Natural killer cell (primary cell): Measurements from ENCODE around the gene PTEN. TPM values are rescaled to one million over a fixed set of nuclear protein-coding genes. Genes with fewer than 3 reads are reported as not detected.

Experiments used
- ATAC-seq, 3 donors: fragments of 150-1000 bp in 2 of 3; fragments of 200-7000 bp in 1 of 3; cut with Tn5 transposase; 1 replicate in 1 of 3; 2 replicates in 2 of 3; pipeline ENCODE4 v1.10.0; 2021; ENCODE audit warnings: mild to moderate bottlenecking in 2 of 3, moderate library complexity in 2 of 3
- DNase-seq, 2 donors: peaks; one replicate each; pipeline versions ENCODE4 v3.0.0 to v3.0.0-alpha.2; 2013 to 2021; ENCODE audit warnings: mixed read lengths in 1 of 2
- H3K27ac ChIP-seq: one replicate; pipeline ENCODE4 v1.5.1; 2013; ENCODE audit warnings: mild to moderate bottlenecking, low read length
- H3K27me3 ChIP-seq: one replicate; pipeline ENCODE4 v1.6.1; 2013; ENCODE audit warnings: low read length; ENCODE audit not compliant: control insufficient read depth, insufficient read depth
- H3K36me3 ChIP-seq: one replicate; pipeline ENCODE4 v1.6.1; 2013; ENCODE audit warnings: low read length; ENCODE audit not compliant: control insufficient read depth, insufficient read depth
- H3K4me1 ChIP-seq: one replicate; pipeline ENCODE4 v1.6.1; 2013; ENCODE audit warnings: low read length; ENCODE audit not compliant: control insufficient read depth, insufficient read depth
- H3K4me3 ChIP-seq: one replicate; pipeline ENCODE4 v1.5.1; 2013; ENCODE audit warnings: low read length
- H3K9me3 ChIP-seq: one replicate; pipeline ENCODE4 v1.6.1; 2013; ENCODE audit warnings: low read length; ENCODE audit not compliant: control insufficient read depth, insufficient read depth
- H3K27ac Mint-ChIP-seq, 2 donors: one replicate each; pipeline ENCODE4 v1.8.0; 2022; ENCODE audit warnings: mild to moderate bottlenecking in 2 of 2, mixed read lengths in 2 of 2, moderate library complexity in 1 of 2
- H3K27me3 Mint-ChIP-seq, 2 donors: one replicate each; pipeline ENCODE4 v1.8.0; 2022; ENCODE audit warnings: low read depth in 2 of 2, mixed read lengths in 2 of 2
- H3K36me3 Mint-ChIP-seq: one replicate; pipeline ENCODE4 v1.8.0; 2022; ENCODE audit warnings: mixed read lengths
- H3K4me1 Mint-ChIP-seq, 2 donors: one replicate each; pipeline ENCODE4 v1.8.0; 2022; ENCODE audit warnings: mixed read lengths in 2 of 2
- H3K4me3 Mint-ChIP-seq: one replicate; pipeline ENCODE4 v1.8.0; 2022; ENCODE audit warnings: mild to moderate bottlenecking, moderate library complexity, mixed read lengths
- H3K9me3 Mint-ChIP-seq, 2 donors: one replicate each; pipeline ENCODE4 v1.8.0; 2022; ENCODE audit warnings: mixed read lengths in 2 of 2
- WGBS: methylation state at CpG from one replicate; pipeline ENCODE4 v1.1.7; 2013; ENCODE audit warnings: missing lambda C conversion rate; ENCODE audit not compliant: insufficient coverage; 5-methylcytosine and 5-hydroxymethylcytosine counted together
- intact Hi-C: fragments of 100-400 bp; cut with micrococcal nuclease; formaldehyde crosslinking; loops from one replicate; pipeline ENCODE4 v1.14.2; 2022
- total RNA-seq, 4 donors: library from RNA; stranded (reverse); fragments of 120-200 nt in 1 of 4; gene quantifications; one replicate each; pipeline versions ENCODE4 v1.2.3 to v1.2.4, GENCODE V29; 2013 to 2022
- TF ChIP-seq, protein P1 (sequence below): fragments of 200-600 bp; IDR thresholded peaks from one replicate; pipeline ENCODE4 v1.8.0; 2022; ENCODE audit warnings: antibody characterized with exemption

Gene PTEN
- total RNA-seq, 3 donors from 2014 or later (not counting 1 experiment from before 2014, with no cell fraction given) = 107 to 142 (median 121) TPM

- no peaks in the 10 kb centered on the region for H3K36me3 Mint-ChIP-seq
- H3K27me3 Mint-ChIP-seq = peaks cover 11 to 16% of the 10 kb centered on the region in 2 donors
- no peak overlapping the region for H3K27ac ChIP-seq
- DNase-seq = no peak
- H3K4me1 Mint-ChIP-seq = no peaks in the 10 kb centered on the region
- no peaks in the 10 kb centered on the region for H3K9me3 Mint-ChIP-seq
- H3K4me1 ChIP-seq = no peaks in the 10 kb centered on the region
- H3K36me3 ChIP-seq = no peaks in the 10 kb centered on the region
- H3K4me3 ChIP-seq = no peak overlapping the region
- no peak overlapping the region for H3K4me3 Mint-ChIP-seq
- no peak for ATAC-seq
- H3K9me3 ChIP-seq = no peaks in the 10 kb centered on the region
- no peak overlapping the region for H3K27ac Mint-ChIP-seq
- intact Hi-C loops = no loop called here
- no peaks in the 10 kb centered on the region for H3K27me3 ChIP-seq
- TF ChIP-seq, protein P1, sequence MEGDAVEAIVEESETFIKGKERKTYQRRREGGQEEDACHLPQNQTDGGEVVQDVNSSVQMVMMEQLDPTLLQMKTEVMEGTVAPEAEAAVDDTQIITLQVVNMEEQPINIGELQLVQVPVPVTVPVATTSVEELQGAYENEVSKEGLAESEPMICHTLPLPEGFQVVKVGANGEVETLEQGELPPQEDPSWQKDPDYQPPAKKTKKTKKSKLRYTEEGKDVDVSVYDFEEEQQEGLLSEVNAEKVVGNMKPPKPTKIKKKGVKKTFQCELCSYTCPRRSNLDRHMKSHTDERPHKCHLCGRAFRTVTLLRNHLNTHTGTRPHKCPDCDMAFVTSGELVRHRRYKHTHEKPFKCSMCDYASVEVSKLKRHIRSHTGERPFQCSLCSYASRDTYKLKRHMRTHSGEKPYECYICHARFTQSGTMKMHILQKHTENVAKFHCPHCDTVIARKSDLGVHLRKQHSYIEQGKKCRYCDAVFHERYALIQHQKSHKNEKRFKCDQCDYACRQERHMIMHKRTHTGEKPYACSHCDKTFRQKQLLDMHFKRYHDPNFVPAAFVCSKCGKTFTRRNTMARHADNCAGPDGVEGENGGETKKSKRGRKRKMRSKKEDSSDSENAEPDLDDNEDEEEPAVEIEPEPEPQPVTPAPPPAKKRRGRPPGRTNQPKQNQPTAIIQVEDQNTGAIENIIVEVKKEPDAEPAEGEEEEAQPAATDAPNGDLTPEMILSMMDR = no peak
- 91% methylated on average over 5 of the region's 5 CpGs for WGBS
Measured at GRCh38 chr10:87991946-87992345, 128.5 kb downstream of the PTEN start.

DNA sequence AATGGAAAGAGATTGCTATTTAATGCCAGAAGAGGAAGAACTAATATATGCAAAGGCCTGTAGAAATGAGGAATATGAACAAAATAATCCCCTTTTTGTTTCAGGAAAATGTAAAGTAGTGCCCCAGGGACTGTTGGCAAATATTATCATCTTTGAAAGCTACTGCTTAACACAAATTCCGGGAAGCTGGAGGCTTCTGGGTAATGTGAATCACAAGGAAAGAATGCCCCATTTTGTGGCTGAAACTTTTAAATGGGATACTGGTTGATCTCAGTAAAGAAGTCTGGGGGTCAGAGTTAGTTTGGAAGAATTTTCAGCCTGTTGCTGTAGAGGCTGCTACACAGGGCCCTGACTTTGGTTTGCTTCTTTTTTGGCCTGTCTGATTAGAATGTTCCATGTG is 141.0 kb downstream of the PTEN start:
- H3K27me3 Mint-ChIP-seq = no peaks in the 10 kb centered on the region
- H3K27ac Mint-ChIP-seq = no peak overlapping the region
- H3K4me1 Mint-ChIP-seq = no peaks in the 10 kb centered on the region
- no peaks in the 10 kb centered on the region for H3K27me3 ChIP-seq
- TF ChIP-seq, protein P1 = no peak
- no peak overlapping the region for H3K27ac ChIP-seq
- H3K4me1 ChIP-seq = no peaks in the 10 kb centered on the region
- ATAC-seq (no peak), DNase-seq (no peak)
- H3K9me3 ChIP-seq = no peaks in the 10 kb centered on the region
- no peaks in the 10 kb centered on the region for H3K36me3 ChIP-seq
- 100% methylated on average over 1 of the region's 1 CpG for WGBS
- no peak overlapping the region for H3K4me3 ChIP-seq
- H3K4me3 Mint-ChIP-seq = no peak overlapping the region
- no peaks in the 10 kb centered on the region for H3K9me3 Mint-ChIP-seq
- H3K36me3 Mint-ChIP-seq = no peaks in the 10 kb centered on the region
- intact Hi-C loops = no loop called here

DNA sequence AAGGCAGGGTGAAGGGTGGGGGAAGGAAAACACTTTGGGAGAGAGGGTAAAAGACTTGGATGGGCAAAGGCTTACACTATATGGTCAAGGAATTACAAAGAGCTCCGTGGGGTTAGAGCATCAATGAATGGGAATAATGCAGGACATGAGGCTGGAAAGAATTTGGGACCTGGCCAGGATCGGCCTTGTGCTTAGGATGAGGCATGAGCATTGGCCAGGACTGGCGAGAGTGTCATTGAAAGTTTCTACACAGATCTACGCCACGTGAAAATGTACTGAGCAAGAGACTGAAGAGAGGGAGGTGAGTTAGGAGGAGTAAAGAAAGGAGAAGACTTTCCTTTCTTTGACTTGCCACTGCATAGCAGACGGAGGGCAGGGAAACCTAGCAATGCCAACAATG is 142.8 kb downstream of the PTEN start:
- H3K4me1 Mint-ChIP-seq = no peaks in the 10 kb centered on the region
- Histone ChIP-seq H3K9me3 (no peaks in the 10 kb centered on the region), H3K4me1 (no peaks in the 10 kb centered on the region), H3K27me3 (no peaks in the 10 kb centered on the region), H3K27ac (no peak overlapping the region), H3K36me3 (no peaks in the 10 kb centered on the region), H3K4me3 (no peak overlapping the region)
- ATAC-seq (no peak), DNase-seq (no peak)
- intact Hi-C loops = no loop called here
- 96% methylated on average over 6 of the region's 6 CpGs for WGBS
- H3K27me3 Mint-ChIP-seq = no peaks in the 10 kb centered on the region
- no peaks in the 10 kb centered on the region for H3K9me3 Mint-ChIP-seq
- H3K4me3 Mint-ChIP-seq = no peak overlapping the region
- H3K27ac Mint-ChIP-seq = no peak overlapping the region
- no peaks in the 10 kb centered on the region for H3K36me3 Mint-ChIP-seq
- TF ChIP-seq, protein P1 = no peak

- no peak for DNase-seq
- H3K27me3 ChIP-seq = no peaks in the 10 kb centered on the region
- H3K27ac ChIP-seq = no peak overlapping the region
- H3K4me3 ChIP-seq = no peak overlapping the region
- no peak for ATAC-seq
- intact Hi-C loops = no loop called here
- H3K4me1 Mint-ChIP-seq = no peaks in the 10 kb centered on the region
- TF ChIP-seq, protein P1 = no peak
- H3K4me1 ChIP-seq = no peaks in the 10 kb centered on the region
- no peaks in the 10 kb centered on the region for H3K9me3 Mint-ChIP-seq
- WGBS = 100% methylated on average over 1 of the region's 1 CpG
- no peak overlapping the region for H3K27ac Mint-ChIP-seq
- no peak overlapping the region for H3K4me3 Mint-ChIP-seq
- H3K9me3 ChIP-seq = no peaks in the 10 kb centered on the region
- no peaks in the 10 kb centered on the region for H3K36me3 ChIP-seq
- H3K36me3 Mint-ChIP-seq = no peaks in the 10 kb centered on the region
- no peaks in the 10 kb centered on the region for H3K27me3 Mint-ChIP-seq
Measured at GRCh38 chr10:88008866-88009470, 145.5 kb downstream of the PTEN start.
